ENCODE results near the gene CDC6.

CDC6 gene

GRCh38 chr17:40342504-40343218, 55.0 kb downstream of the CDC6 start:
- no peak for DNase-seq

DNA sequence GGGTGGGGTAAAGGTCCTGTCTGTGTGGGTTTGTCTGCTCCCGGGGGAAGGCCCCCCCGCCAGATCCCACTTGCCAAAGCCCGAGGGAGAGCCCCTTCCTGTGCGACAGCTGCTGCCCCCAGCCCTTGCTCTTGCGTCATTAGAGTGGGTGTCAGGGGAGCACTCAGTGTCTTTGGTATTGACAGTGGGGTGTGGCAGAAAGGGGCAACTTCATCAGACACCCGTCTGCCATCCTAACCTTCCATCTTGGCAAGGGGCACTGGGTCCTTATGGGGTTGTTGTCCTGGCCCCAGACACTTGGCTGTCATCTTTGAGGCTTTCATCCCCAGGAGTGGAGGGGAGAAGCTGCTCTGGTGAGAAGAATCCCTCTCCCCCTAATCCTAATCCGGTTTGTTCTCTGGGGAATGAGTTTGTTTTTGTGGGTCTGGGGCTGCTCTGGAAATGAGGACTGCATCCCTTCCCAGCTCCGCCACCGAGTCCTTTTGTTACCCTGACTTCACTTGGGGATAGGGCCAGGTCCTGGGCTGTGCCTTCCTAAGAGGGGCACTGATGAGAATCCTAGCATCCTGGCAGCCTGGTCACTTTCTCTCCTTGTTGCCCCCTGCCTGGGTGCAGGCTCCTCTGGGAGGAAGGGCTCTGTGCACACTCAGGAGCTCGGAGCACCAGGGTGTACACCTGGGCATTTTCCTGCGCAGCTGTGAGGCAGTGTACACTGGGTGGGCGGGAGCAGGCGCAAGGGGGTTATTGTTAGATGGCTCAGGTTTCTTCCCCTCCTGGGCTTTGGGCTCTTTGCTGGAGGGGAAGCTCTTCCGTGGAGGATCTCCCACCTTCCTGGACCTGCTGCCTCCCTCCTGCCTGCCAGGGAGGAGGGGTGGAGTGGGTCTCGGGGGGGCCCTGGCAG, 55.8 kb downstream of the CDC6 start:
- no peak for DNase-seq

DNA sequence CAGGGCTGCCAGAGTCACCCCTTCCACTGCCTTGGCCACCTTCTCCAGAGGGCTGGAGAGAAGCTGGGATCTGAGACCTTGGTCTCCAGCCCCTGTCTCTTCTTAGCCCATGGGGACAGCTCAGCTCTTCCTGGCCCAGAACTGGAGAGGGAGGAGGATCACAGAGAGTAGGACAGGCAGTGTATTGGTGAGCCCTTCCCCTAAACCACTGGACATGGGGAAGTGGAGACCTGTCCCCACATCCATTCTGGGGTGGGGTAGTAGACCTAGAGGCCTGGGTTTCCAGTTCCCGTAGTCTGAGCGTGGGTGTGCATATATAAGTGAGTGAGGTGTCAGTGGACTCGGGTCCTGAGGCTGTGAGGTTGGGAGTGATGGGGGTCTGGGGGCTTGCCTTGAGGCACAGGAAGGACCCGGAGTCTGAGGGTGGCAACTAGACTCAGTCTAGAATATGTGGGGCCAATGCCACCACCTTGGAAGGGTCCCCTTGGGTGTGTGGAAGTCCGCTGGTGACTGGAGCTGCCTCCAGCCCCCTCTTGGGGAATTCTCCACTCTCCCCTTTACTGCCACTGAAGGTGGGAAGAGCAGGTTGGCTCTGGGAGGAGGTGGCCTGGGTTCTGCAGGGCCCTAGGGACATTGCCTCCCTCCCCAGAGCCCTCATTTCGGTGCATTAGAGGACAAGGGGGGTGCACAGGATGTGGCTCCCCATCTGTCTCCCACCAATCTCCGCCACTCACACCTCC, 56.9 kb downstream of the CDC6 start:
- DNase-seq, result no peak

DNA sequence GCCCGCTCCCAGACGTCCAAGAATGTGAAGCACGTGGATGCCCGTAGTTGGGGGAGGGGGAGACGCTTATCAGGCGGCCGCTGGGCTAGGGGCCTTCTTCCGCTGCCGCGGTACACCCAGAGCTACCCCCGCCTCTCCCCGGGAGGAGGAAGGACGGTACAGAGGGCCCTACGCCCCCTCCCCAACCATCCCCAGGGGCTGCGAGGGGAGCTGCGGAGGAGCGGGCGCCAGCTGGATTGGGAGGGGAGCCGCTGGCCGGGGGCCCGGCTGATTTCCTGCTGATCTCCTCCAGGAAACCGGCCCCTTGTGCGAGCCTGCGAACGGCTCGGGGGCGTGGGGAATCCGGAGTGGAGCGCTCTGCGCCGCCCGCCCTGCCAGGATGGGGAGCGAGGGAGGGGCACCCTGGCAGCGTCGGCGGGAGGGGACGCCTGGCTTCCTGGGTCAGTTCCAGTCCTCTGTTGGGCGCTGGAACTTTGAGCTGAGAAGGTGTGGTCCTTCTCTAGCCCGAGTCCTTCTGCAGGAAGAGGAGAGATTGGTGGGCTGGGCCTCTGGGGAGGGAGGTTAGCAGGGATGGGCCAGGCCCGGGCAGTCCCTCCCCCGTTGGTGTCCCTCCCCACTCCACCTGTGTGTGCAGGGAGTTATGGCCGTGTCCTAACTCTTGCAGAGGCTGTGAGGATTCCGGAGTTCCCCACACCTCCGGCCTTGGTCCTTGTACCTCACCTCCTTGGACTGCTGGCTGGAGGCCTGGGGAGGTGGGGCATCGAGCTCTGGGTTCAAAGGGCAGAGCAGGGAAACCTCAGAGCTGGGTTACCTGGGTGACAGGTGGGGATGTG, 57.7 kb downstream of the CDC6 start:
- DNase-seq, result no peak

DNA sequence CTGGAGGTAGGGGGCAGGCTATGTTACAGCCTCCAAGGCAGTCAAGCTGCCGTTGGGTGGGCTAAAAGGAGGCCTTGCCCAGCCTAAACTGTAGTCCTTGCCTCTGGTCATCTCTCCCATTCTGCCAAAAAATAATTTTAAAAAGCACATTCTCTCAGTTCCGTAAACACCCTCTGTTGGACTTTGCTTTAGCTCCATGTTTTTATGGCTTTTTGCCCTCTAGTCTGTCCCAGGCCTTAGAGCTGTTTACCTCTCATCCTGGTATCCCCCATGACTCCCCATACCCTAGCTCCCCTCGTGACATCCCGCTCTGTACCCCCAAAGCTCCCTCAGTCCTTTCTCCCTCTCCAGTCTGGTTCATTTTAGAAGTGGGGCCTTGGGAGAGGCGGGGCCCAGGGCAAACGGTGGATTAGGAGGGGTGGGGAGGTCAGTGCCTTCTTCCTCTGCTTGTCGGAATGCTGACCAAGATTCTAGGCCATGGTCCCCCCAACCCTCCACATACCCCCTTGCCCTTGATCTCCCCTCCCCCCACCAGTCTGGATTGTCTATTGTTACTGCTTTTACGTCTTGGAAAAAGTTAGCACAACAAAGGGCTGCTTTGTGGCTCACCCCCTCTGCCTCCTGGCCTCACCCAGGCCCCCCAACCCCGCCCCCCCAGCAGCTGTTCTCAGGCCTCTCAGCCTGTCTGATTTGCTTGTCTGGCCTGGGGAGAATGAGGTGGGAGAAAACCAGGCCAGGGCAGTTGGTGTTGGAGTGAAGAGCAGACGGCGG, 58.5 kb downstream of the CDC6 start:
- no peak for DNase-seq

DNA sequence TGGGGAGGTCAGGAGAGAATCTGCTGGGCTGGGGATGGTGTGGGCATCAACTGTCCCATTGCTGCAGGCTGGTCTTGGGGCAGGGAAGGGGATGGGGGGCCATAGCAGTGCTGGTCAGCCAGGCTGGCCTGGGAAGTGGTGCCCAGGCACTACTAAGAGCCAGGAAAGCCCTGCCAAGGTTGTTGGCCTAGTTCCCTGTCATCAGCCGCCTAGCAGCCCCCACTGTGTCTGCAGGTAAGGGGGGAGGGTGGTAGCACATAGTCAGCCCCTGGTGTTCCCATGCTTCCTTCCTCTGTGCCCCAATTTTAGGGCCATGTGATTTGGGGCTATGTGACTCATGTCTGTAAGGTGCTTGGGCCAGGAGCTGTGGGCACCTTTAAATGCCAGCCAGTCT, 59.1 kb downstream of the CDC6 start:
- DNase-seq, result no peak

DNA sequence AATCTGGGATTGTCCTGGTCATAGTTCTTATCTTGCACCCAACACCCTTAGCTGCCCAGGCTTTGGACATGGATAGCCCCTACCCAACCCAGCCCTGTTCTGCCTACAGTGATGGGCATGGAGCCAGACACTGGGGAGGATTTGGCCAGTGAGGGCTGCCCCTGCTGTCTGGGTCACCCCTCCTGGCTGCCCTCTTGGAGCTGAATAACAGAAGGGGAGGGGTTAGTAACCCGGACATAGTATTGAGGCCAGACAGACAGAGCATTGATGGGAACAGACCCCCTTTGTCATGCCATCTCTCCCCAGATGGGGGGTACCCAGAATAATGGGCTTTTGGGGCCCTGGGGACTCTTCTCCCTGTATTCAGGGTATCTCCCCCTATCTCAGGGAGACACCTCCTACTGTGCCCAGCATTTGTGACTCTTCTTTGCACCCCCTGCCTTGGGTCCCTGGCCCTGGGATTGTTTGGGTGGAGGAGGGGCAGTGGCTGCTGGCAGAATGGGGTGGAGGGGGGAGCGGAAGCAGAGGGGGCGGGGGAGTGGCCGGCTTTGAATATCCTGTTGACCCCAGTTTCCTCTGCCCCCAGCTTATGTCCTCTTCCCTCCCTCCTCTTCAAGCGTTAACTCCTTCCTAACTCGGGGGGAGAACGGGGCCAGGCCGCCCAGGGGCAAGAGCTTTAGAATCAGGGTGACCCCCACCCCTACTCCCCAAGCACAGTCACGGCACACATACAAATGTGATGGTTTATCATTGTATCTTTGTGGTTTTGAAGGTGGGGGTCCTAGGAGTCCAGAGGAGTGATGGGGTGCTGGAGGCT, 59.8 kb downstream of the CDC6 start:
- no peak for DNase-seq

GRCh38 chr17:40348136-40348504, 60.4 kb downstream of the CDC6 start:
- DNase-seq, result no peak

DNA sequence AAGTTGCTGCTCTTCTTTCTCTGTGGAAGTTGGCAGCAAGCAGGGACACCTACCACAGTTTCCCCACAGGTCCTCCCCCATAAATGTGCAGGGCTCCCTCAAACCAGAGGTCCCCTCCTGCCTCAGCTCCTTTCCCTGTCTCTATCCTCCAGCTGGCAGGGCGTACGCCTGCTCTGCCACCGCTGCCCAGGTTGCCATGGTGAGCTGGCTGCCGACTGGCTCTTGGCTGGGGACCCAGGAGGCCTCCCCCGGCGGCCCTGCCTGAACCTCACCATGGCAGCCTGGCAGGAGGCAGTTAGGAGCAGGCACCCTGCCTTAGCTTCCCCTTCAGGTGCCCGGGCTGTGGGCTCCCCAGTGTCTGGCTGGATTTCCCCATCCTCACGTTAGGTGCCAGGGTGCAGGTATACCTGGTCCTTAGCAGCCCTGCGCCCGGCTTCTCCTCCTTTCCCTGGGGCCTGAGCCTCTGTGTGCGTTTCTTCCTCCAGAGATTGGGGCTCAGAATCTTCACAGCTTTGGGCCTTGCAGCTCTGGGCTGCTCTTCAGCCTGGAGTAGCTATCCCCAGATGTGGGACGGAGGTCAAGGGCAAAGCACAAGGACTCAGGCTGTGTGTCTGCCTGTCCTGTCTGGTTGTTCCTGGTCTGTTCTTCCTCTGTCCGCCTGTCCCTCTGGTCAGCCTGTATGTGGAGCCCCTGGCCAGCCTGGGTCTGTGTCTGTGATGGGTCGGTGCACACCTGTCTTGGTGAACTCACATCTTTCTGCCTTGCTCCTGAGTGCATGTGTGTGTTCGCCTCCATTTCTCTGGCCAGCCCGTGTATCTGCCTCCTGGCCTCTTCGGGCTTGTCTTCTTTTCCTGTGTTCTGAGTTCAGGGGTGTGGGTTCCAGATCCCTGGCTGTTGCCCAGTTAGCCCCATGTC, 61.1 kb downstream of the CDC6 start:
- DNase-seq, result no peak

DNA sequence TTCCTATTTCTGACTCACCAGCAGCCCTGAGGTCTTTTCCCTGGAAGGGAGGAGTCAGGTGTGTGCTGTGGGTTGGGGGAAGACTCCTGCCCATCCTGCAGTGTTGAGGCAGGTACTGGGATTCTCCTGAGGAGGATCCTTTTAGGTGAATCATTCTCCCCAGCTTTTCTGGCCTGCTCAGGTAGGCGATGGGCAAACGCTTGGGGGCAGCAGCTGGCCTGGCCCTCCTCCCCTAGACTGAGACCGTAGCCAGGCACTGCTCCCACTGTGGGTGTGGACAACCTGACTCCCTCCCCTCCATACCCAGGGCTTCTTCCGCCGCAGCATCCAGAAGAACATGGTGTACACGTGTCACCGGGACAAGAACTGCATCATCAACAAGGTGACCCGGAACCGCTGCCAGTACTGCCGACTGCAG, 61.8 kb downstream of the CDC6 start:
- no peak for DNase-seq

- no peak for DNase-seq
Observed at GRCh38 chr17:40349895-40350688, 62.4 kb downstream of the CDC6 start.

GRCh38 chr17:40350689-40351358, 63.1 kb downstream of the CDC6 start:
- no peak for DNase-seq

GRCh38 chr17:40351359-40352236, 63.9 kb downstream of the CDC6 start:
- DNase-seq, result no peak

DNA sequence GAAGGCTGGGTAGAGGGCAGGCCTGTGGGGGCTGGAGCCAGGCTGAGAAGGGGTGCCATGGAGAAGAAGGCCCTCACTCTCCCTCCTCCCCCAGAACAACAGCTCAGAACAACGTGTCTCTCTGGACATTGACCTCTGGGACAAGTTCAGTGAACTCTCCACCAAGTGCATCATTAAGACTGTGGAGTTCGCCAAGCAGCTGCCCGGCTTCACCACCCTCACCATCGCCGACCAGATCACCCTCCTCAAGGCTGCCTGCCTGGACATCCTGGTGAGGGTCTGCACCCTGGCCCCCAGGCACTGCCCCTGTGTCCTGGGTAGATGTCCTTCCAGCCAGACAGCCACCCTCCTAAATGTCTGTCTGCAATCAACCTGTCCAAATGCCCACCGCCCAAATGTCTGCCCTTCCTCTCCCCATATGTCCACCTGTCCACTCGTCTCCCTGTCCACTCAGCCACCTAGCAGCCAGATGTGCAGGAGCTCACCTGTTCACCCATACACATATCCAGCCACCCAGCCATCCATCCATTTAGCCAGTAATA, 64.6 kb downstream of the CDC6 start:
- no peak for DNase-seq

DNA sequence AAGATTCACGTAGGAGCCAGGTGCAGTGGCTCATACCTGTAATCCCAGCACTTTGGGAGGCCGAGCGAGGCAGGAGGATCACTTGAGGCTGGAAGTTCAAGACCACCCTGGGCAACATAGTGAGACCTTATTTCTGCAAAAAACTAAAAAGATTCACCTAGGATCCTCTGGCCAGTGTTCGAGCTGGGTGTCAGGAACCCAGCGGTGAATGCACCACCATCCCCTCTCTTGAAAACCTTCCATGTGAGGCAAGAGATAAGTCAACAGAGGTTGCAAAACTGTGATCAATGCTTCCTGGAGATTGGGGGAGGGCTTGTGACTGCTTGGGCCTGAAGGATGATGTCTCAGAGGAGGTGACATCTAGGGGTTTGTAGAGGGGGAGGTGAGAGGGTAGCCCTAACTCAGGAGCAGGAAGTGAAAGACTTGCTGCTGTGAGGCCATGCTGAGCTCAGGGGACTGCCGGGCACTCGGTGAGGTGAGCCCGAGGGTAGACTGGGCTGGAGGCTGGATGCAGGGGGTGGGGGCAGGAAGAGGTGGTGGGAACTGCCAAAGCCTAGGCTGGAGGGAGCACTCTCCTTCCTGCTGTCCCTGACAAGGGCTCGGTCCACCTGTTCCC, 65.2 kb downstream of the CDC6 start:
- DNase-seq, result no peak
